Activated CD4-positive, alpha-beta T cell treated with anti-CD3 and anti-CD28 coated beads for 36 hours (primary cell): ENCODE measurements around the gene RABEPK. TPM values are rescaled to one million over a fixed set of nuclear protein-coding genes. Genes with fewer than 3 reads are reported as not detected.
A peak's percentile ranks its signal among the peaks of the same experiment; 100 is the strongest.
"Not testable (repeated sequence)": the region's sequence is repeated elsewhere in the genome, so short reads cannot be mapped to it uniquely, and the experiment has no call there.

Source experiments
- ATAC-seq: fragments of 200-7000 bp; cut with Tn5 transposase; one replicate; pipeline ENCODE4 v1.10.0; 2021; ENCODE audit warnings: mild to moderate bottlenecking, moderate library complexity
- CTCF ChIA-PET: fragments of 350-600 bp; sonication (Branson Sonifier 250); formaldehyde crosslinking; loops from one replicate; lab custom pipeline; 2021; ENCODE audit warnings: antibody characterized with exemption; lab: Charles Lee
- POLR2A ChIA-PET: fragments of 350-600 bp; sonication (Branson Sonifier 250); formaldehyde crosslinking; loops from one replicate; lab custom pipeline; 2021; ENCODE audit warnings: antibody characterized with exemption, inconsistent platforms; lab: Charles Lee
- DNase-seq: peaks from one replicate; pipeline ENCODE4 v3.0.0-alpha.2; 2020
- H3K27ac Mint-ChIP-seq: one replicate; pipeline ENCODE4 v1.8.0; 2021; ENCODE audit warnings: mixed read lengths
- H3K27me3 Mint-ChIP-seq: one replicate; pipeline ENCODE4 v1.8.0; 2021; ENCODE audit warnings: mixed read lengths
- H3K36me3 Mint-ChIP-seq: one replicate; pipeline ENCODE4 v1.8.0; 2021; ENCODE audit warnings: low read depth, mixed read lengths
- H3K4me1 Mint-ChIP-seq: one replicate; pipeline ENCODE4 v1.8.0; 2021; ENCODE audit warnings: mixed read lengths
- H3K4me3 Mint-ChIP-seq: one replicate; pipeline ENCODE4 v1.8.0; 2021; ENCODE audit warnings: mild to moderate bottlenecking, moderate library complexity, mixed read lengths
- H3K9me3 Mint-ChIP-seq: one replicate; pipeline ENCODE4 v1.8.0; 2021; ENCODE audit warnings: low read depth, mixed read lengths
- intact Hi-C, 2 experiments: fragments of 100-400 bp; cut with DNase I in 1 of 2; cut with micrococcal nuclease in 1 of 2; formaldehyde crosslinking; loops; one replicate each; pipeline versions ENCODE4 v1.14.2 to v1.15.1; 2022 to 2024; cut with DNase I, micrococcal nuclease
- total RNA-seq, 2 experiments: library from RNA; stranded (reverse); gene quantifications; one replicate each; pipeline ENCODE4 v1.2.3, GENCODE V29; 2021

Gene RABEPK
- total RNA-seq, 2 experiments from 2014 or later: 29.1 to 33.1 TPM

DNA sequence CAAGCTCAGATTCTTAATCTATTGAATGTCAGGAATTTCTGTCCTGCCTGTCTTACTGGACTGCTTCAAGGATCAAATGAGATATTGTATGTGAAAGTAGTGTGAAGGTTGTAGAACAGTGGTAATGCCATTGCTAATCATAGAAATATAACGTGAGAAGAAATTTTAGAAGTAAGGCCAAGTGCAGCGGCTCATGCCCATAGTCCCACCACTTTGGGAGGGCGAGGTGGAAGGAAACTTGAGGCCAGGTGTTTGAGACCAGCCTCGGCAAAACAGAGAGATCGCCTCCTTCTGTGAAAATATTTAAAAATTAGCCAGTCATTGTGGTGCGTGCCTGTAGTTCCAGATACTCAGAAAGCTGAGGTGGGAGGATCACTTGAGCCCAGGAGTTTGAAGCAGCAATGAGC is 45.9 kb downstream of the RABEPK start:
- no peak for DNase-seq

DNA sequence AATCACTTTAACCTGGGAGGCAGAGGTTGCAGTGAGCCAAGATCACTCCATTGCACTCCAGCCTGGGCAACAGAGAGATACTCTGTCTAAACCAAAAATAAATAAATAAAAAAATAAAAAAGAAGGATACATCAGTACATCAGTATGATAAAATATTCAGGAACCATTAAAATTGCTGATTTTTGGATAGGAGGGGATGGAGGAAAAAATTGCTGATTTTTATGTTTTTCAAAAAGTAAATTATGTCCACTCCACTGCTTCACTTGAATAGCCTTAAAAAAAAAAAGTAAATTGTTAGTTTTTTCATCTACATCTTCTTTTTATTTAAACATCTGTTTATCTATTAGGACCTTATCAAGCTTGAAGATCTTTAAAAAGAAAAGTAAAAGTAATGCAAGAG is 53.9 kb downstream of the RABEPK start:
- CTCF ChIA-PET: interaction anchor here (1.1 kb wide), 1 partner anchor 110 kb away, joined by 3 read pairs; no protein-coding TSS in a partner anchor
- DNase-seq (no peak), ATAC-seq (no peak)
- POLR2A ChIA-PET: no interaction called here
- no peaks in the 10 kb centered on the region for H3K9me3 Mint-ChIP-seq
- H3K27me3 Mint-ChIP-seq: no peaks in the 10 kb centered on the region
- H3K27ac Mint-ChIP-seq: no peak overlapping the region
- H3K36me3 Mint-ChIP-seq: no peaks in the 10 kb centered on the region
- no peak overlapping the region for H3K4me3 Mint-ChIP-seq
- intact Hi-C loops: no loop called here
- no peaks in the 10 kb centered on the region for H3K4me1 Mint-ChIP-seq

More for the DNA sequence above, 45.9 kb downstream of the RABEPK start:
- H3K9me3 Mint-ChIP-seq: no peaks in the 10 kb centered on the region
- ChIA-PET CTCF (interaction anchor here (0.7 kb wide), 1 partner anchor 138 kb away, joined by 4 read pairs; no protein-coding TSS in a partner anchor), POLR2A (no interaction called here)
- H3K27me3 Mint-ChIP-seq: no peaks in the 10 kb centered on the region
- intact Hi-C loops: loop anchor here in 1 of 2 experiments (10.0 kb wide), 1 partner anchor 1559 kb away; the partner anchor contains the start of gene ZBTB43
- no peak overlapping the region for H3K27ac Mint-ChIP-seq
- no peak overlapping the region for H3K4me3 Mint-ChIP-seq
- no peak for ATAC-seq
- peaks cover 8% of the 10 kb centered on the region for H3K36me3 Mint-ChIP-seq
- peaks cover 19% of the 10 kb centered on the region for H3K4me1 Mint-ChIP-seq

DNA sequence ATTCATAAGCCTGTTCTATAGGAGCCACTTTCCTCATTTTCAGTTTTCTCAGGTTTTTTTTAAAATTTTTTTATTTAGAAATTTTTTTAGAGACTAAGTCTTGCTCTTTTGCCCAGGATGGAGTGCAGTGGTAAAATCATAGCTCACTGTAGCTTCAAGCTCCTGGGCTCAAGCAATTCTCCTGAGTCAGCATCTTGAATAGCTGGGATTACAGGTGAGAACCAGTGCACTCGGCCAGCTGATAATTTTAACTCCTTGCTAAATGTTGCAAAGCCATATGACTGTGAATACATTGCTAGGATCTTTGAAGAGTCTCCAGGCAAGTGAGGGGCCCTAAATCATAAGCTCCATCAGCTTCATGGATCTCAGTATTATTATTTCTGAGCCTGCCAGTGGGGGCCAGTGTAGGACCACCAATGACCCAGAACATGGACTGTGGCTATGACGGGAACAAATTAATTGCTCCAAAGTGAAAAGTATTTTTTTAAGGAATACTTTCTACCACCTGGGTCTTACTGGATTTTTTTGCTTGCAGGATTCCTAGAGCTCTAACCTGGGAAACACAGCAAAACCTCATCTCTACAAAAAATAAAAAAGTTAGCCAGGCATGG is 55.5 kb downstream of the RABEPK start:
- Mint-ChIP-seq H3K4me1 (peaks cover 6% of the 10 kb centered on the region), H3K27ac (no peak overlapping the region), H3K9me3 (no peaks in the 10 kb centered on the region), H3K4me3 (no peak overlapping the region), H3K36me3 (no peaks in the 10 kb centered on the region), H3K27me3 (no peaks in the 10 kb centered on the region)
- intact Hi-C loops: loop anchor here (1.0 to 5.0 kb wide), 2 partner anchors 116 to 118 kb away; no protein-coding TSS in a partner anchor
- DNase-seq (no peak), ATAC-seq (peak; percentile 39)
- ChIA-PET POLR2A (interaction anchor here (1.1 kb wide), 1 partner anchor 14 kb away, joined by 4 read pairs; no protein-coding TSS in a partner anchor), CTCF (interaction anchor here (0.6 to 1.3 kb wide), 9 partner anchors 9 to 378 kb away, joined by 3 to 4 read pairs (median 3); partner anchors contain the start of gene HSPA5)

DNA sequence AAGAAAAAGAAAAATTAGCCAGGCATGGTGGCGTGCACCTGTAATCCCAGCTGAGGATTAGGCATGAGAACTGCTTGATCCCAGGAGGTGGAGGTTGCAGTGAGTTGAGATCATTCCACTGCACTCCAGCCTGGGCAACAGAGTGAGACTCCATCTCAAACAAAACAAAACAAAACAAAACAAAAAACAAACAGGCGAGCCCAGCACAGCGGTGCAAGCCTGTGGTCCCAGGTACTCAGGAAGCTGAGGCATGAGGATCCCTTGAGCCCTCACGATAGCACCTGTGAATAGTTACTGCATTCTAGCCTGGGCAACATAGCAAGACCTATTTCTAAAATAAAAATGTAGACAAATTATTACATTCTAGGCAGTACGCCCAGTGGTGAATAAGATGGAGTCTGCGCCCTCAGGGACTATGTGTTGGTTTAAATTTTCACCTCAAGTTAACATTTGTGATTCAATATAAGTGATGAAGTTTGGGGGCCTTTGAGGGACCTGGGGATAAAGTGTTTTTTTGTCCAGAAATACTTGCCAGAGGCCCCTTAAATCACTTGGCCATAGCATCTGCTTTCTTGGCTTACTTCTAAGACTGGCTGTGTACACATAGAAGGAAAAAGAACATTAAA is 57.9 kb downstream of the RABEPK start:
- POLR2A ChIA-PET: no interaction called here

DNA sequence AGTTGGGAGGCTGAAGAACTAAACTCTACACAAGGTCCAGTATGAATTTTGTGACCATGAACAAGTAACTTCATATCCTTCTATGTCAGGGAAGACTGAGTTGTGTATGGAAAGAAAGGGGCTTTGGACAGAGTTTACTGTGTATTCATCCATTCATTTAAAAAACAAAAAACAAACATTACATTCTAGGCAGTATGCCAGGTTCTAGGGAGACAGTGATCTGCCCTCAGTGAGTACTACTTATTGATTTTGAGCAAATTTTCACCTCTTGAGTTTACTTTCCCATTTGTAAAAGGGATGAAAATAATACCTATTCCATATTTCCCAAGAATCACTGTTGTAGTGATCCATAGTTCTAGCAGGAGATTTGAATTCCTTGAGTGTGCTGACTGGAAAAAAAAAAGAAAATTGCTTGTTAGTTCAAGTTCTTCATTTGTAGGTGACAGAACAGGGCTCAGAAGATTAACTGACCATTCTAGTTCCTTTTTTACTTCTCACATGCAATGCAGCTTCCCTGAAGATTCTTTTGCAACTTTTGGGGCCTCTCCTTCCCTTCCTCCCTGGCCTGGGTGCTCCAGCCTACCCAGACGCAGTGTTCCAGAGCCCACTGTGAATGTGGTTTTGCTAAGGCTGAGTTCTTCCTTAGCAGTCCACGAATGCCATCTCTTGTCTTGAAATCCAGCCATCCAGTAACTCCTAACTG is 58.6 kb downstream of the RABEPK start:
- intact Hi-C loops: loop anchor here in 1 of 2 experiments (5.0 kb wide), 1 partner anchor 113 kb away; no protein-coding TSS in a partner anchor
- Mint-ChIP-seq H3K36me3 (peaks cover 9% of the 10 kb centered on the region), H3K27me3 (no peaks in the 10 kb centered on the region), H3K27ac (no peak overlapping the region), H3K4me1 (peaks cover 27% of the 10 kb centered on the region), H3K9me3 (no peaks in the 10 kb centered on the region), H3K4me3 (no peak overlapping the region)
- ATAC-seq (no peak), DNase-seq (no peak)
- ChIA-PET CTCF (no interaction called here), POLR2A (no interaction called here)

More for the DNA sequence above, 57.9 kb downstream of the RABEPK start:
- Mint-ChIP-seq H3K27me3 (no peaks in the 10 kb centered on the region), H3K9me3 (no peaks in the 10 kb centered on the region), H3K27ac (no peak overlapping the region), H3K36me3 (peaks cover 2% of the 10 kb centered on the region), H3K4me3 (no peak overlapping the region), H3K4me1 (peaks cover 20% of the 10 kb centered on the region)
- CTCF ChIA-PET: interaction anchor here (0.6 kb wide), 1 partner anchor 11 kb away, joined by 4 read pairs; no protein-coding TSS in a partner anchor
- ATAC-seq (no peak), DNase-seq (no peak)
- intact Hi-C loops: loop anchor here in 1 of 2 experiments (5.0 kb wide), 1 partner anchor 114 kb away; no protein-coding TSS in a partner anchor

GRCh38 chr9:125260561-125260960 is 60.2 kb downstream of the RABEPK start:
- POLR2A ChIA-PET: interaction anchor here (0.9 to 2.7 kb wide), 2 partner anchors 20 to 22 kb away, joined by 4 to 20 read pairs; partner anchors contain the start of gene HSPA5
- peaks cover 19% of the 10 kb centered on the region for H3K36me3 Mint-ChIP-seq
- H3K4me3 Mint-ChIP-seq: peak overlapping the region; percentile 99
- CTCF ChIA-PET: no interaction called here
- no peaks in the 10 kb centered on the region for H3K9me3 Mint-ChIP-seq
- peak overlapping the region; percentile 96 for H3K27ac Mint-ChIP-seq
- DNase-seq (no peak), ATAC-seq (no peak)
- intact Hi-C loops: loop anchor here in 1 of 2 experiments (10.0 kb wide), 1 partner anchor 846 kb away; the partner anchor contains the start of gene PSMB7
- H3K27me3 Mint-ChIP-seq: no peaks in the 10 kb centered on the region
- H3K4me1 Mint-ChIP-seq: peaks cover 41% of the 10 kb centered on the region

DNA sequence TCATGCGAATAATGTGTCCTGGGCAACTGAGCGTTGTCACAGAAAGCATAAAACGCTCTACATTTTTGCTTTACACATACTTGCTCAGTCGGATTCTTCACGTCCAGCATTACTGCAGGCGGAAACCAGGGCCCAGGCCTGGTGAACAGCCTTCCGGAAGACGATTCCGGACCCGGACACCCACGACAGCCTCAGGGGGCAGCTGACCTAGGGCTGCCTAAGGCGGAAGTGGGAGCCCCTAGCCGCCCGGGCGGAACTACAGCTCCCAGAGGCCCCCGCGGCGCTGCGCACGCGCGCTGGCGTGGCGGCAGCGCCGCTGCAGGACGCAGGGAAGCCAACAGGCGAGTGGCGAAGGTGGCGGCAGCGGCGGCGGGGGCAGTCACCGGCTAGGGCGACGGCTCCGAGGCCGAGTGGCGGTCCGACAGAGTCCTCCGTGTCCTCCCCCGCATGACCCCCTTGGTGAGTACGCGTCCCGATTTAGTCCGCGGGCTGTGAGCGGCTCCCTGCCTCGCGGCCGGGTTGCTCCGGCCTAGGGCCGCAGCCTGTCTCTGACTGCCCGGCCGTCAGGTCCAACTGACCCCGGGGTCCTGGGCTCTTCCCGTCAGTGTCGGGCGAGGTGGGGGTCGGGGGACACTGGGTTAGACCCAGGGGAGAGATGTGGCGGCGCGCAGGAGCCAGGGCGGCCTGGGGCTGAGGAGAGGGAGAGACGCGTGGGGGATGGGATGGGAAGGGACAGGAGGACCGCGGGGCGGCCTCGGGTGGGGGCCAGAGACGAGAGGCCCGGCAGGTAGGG is 61.4 kb downstream of the RABEPK start, which contains the start of gene GAPVD1:
TSS of gene GAPVD1 (plus strand) at position 326 of the 793 bp plus-strand sequence. CDS start 37,096 bp downstream, outside the sequence.
- peaks cover 22% of the 10 kb centered on the region for H3K36me3 Mint-ChIP-seq
- peak; percentile 94 for DNase-seq
- H3K4me3 Mint-ChIP-seq: peak within 1 kb of the TSS; percentile 99
- peak within 1 kb of the TSS; percentile 96 for H3K27ac Mint-ChIP-seq
- peaks cover 43% of the 10 kb centered on the region for H3K4me1 Mint-ChIP-seq
- CTCF ChIA-PET: interaction anchor here (0.6 to 1.2 kb wide), 5 partner anchors 17 to 99 kb away, joined by 3 to 12 read pairs (median 4); partner anchors contain the start of gene HSPA5
- ATAC-seq: peak; percentile 99
- H3K27me3 Mint-ChIP-seq: no peaks in the 10 kb centered on the region
- H3K9me3 Mint-ChIP-seq: no peaks in the 10 kb centered on the region
- intact Hi-C loops: loop anchor here (1.0 to 10.0 kb wide), 9 partner anchors 20 to 847 kb away; partner anchors contain the start of genes HSPA5 (in 2 of the 2), GOLGA1 (in 1 of the 2), NR6A1 (in 1 of the 2) and PPP6C (in 1 of the 2)
- POLR2A ChIA-PET: interaction anchor here (1.2 to 2.7 kb wide), 2 partner anchors 21 to 46 kb away, joined by 4 to 20 read pairs; partner anchors contain the start of gene HSPA5

GRCh38 chr9:125262294-125262991 is 62.1 kb downstream of the RABEPK start:
- intact Hi-C loops: loop anchor here in 1 of 2 experiments (10.0 kb wide), 1 partner anchor 848 kb away; the partner anchor contains the start of gene PSMB7
- H3K4me3 Mint-ChIP-seq: peak overlapping the region; percentile 99
- POLR2A ChIA-PET: interaction anchor here (1.2 to 2.7 kb wide), 3 partner anchors 11 to 45 kb away, joined by 4 to 20 read pairs (median 4); partner anchors contain the start of gene HSPA5
- peaks cover 45% of the 10 kb centered on the region for H3K4me1 Mint-ChIP-seq
- ATAC-seq: no peak
- no peaks in the 10 kb centered on the region for H3K9me3 Mint-ChIP-seq
- peaks cover 22% of the 10 kb centered on the region for H3K36me3 Mint-ChIP-seq
- no peak for DNase-seq
- H3K27me3 Mint-ChIP-seq: no peaks in the 10 kb centered on the region
- CTCF ChIA-PET: interaction anchor here (0.7 to 1.2 kb wide), 3 partner anchors 10 to 22 kb away, joined by 4 to 5 read pairs (median 5); partner anchors contain the start of gene HSPA5
- peak overlapping the region; percentile 96 for H3K27ac Mint-ChIP-seq

GRCh38 chr9:125264068-125264467 is 63.7 kb downstream of the RABEPK start:
- Mint-ChIP-seq H3K4me1 (peaks cover 54% of the 10 kb centered on the region), H3K4me3 (peak overlapping the region; percentile 48), H3K27ac (peak overlapping the region; percentile 88), H3K36me3 (peaks cover 26% of the 10 kb centered on the region)
- ChIA-PET POLR2A (interaction anchor here (1.6 kb wide), 1 partner anchor 9 kb away, joined by 4 read pairs; no protein-coding TSS in a partner anchor), CTCF (interaction anchor here (1.5 kb wide), 1 partner anchor 8 kb away, joined by 4 read pairs; no protein-coding TSS in a partner anchor)
- not testable (repeated sequence) for H3K9me3 Mint-ChIP-seq, ATAC-seq, H3K27me3 Mint-ChIP-seq, DNase-seq
- intact Hi-C loops: loop anchor here in 1 of 2 experiments (10.0 kb wide), 1 partner anchor 849 kb away; the partner anchor contains the start of gene PSMB7
